Loucy (cell line): ENCODE results near the gene PAM.

Source experiments
- H2AFZ ChIP-seq: fragments of 200-600 bp; sonication (generic); 2 replicates; pipeline ENCODE4 v1.6.0; 2016; ENCODE audit warnings: antibody characterized with exemption, mild to moderate bottlenecking, low read length, moderate library complexity
- H3F3A ChIP-seq: fragments of 200-600 bp; 2 replicates; pipeline ENCODE4 v1.6.0; 2016; ENCODE audit warnings: antibody characterized with exemption, low read depth, mild to moderate bottlenecking
- H3K27me3 ChIP-seq: fragments of 200-600 bp; sonication (generic); 2 replicates; pipeline ENCODE4 v1.6.1; 2014; ENCODE audit warnings: low read length, mild to moderate bottlenecking; ENCODE audit not compliant: insufficient read depth, poor library complexity, severe bottlenecking
- H3K36me3 ChIP-seq: fragments of 200-600 bp; sonication (generic); 2 replicates; pipeline ENCODE4 v1.6.1; 2016; ENCODE audit warnings: low read length; ENCODE audit not compliant: insufficient read depth
- H3K4me1 ChIP-seq: fragments of 200-600 bp; sonication (generic); 2 replicates; pipeline ENCODE4 v1.5.1; 2014; ENCODE audit warnings: low read length, mild to moderate bottlenecking; ENCODE audit not compliant: insufficient read depth, poor library complexity, severe bottlenecking
- H3K4me2 ChIP-seq: fragments of 200-600 bp; sonication (generic); 2 replicates; pipeline ENCODE4 v1.6.0; 2014; ENCODE audit warnings: antibody characterized with exemption, low read length, low read depth, mild to moderate bottlenecking; ENCODE audit not compliant: poor library complexity, severe bottlenecking
- H3K4me3 ChIP-seq: fragments of 200-600 bp; sonication (generic); 2 replicates; pipeline ENCODE4 v1.5.1; 2014; ENCODE audit warnings: low read length, mild to moderate bottlenecking, mixed read lengths; ENCODE audit not compliant: poor library complexity, severe bottlenecking
- H3K79me2 ChIP-seq: fragments of 200-600 bp; sonication (generic); 2 replicates; pipeline ENCODE4 v1.6.1; 2014; ENCODE audit warnings: low read length; ENCODE audit not compliant: insufficient read depth
- H3K9ac ChIP-seq: fragments of 200-600 bp; sonication (generic); 2 replicates; pipeline ENCODE4 v1.6.0; 2014; ENCODE audit warnings: mild to moderate bottlenecking, low read depth, low read length, moderate library complexity; ENCODE audit not compliant: poor library complexity, severe bottlenecking
- H3K9me2 ChIP-seq: fragments of 200-600 bp; sonication (generic); replicated peaks from 2 replicates; pipeline ENCODE4 v1.6.1; 2016; ENCODE audit warnings: low read depth, low read length, mixed read lengths
- H3K9me3 ChIP-seq: fragments of 200-600 bp; sonication (generic); 2 replicates; pipeline ENCODE4 v1.6.1; 2014; ENCODE audit warnings: mild to moderate bottlenecking, antibody characterized with exemption, low read length, low read depth; ENCODE audit not compliant: insufficient read depth
- H4K20me1 ChIP-seq: fragments of 200-600 bp; sonication (generic); 2 replicates; pipeline ENCODE4 v1.6.0; 2014; ENCODE audit warnings: antibody characterized with exemption, low read length, mild to moderate bottlenecking; ENCODE audit not compliant: insufficient read depth, poor library complexity, severe bottlenecking
- EZH2phosphoT487 ChIP-seq: fragments of 200-600 bp; IDR thresholded peaks from 2 replicates; pipeline ENCODE4 v1.6.1; 2018; ENCODE audit warnings: antibody characterized with exemption, mild to moderate bottlenecking, moderate library complexity, borderline replicate concordance
- TF ChIP-seq, protein P1 (sequence below): fragments of 200-600 bp; sonication (generic); conservative IDR thresholded peaks from 2 replicates; pipeline ENCODE4 v1.5.1; 2014; ENCODE audit warnings: mild to moderate bottlenecking, antibody characterized with exemption, low read length

PAM gene

DNA sequence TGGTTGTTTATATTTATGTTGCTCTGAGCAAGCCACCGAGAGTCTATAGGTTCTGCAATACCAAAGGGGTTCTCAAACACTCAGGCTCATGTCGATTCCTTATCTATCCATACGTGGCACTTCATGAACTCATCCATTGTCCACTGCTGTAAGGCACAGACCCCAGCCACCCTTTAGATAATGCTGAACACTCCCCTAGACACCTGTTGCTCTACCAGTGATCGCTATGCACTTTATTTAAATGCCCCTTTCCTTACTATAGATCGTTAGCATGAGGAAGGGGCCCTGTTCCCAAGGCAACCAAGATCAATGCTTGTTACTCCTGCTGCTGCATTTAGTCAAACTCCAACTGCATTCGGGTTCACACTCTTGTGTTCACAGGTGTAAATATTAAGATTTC lies 171.9 kb downstream of the PAM start:
- no peaks in the 10 kb centered on the region for H3F3A ChIP-seq
- no peaks in the 10 kb centered on the region; the same call in 1 of the 2 replicates for H3K36me3 ChIP-seq
- no peaks in the 10 kb centered on the region for H3K27me3 ChIP-seq
- H3K9me2 ChIP-seq, result no peaks in the 10 kb centered on the region
- H2AFZ ChIP-seq, result no peak overlapping the region
- H4K20me1 ChIP-seq, result no peaks in the 10 kb centered on the region
- TF ChIP-seq EZH2phosphoT487, result no peak
- TF ChIP-seq, protein P1, sequence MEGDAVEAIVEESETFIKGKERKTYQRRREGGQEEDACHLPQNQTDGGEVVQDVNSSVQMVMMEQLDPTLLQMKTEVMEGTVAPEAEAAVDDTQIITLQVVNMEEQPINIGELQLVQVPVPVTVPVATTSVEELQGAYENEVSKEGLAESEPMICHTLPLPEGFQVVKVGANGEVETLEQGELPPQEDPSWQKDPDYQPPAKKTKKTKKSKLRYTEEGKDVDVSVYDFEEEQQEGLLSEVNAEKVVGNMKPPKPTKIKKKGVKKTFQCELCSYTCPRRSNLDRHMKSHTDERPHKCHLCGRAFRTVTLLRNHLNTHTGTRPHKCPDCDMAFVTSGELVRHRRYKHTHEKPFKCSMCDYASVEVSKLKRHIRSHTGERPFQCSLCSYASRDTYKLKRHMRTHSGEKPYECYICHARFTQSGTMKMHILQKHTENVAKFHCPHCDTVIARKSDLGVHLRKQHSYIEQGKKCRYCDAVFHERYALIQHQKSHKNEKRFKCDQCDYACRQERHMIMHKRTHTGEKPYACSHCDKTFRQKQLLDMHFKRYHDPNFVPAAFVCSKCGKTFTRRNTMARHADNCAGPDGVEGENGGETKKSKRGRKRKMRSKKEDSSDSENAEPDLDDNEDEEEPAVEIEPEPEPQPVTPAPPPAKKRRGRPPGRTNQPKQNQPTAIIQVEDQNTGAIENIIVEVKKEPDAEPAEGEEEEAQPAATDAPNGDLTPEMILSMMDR, result no peak
- H3K4me3 ChIP-seq, result no peak overlapping the region
- no peaks in the 10 kb centered on the region for H3K79me2 ChIP-seq
- H3K9me3 ChIP-seq, result no peaks in the 10 kb centered on the region
- no peak overlapping the region for H3K4me2 ChIP-seq
- no peaks in the 10 kb centered on the region for H3K4me1 ChIP-seq
- H3K9ac ChIP-seq, result no peak overlapping the region

DNA sequence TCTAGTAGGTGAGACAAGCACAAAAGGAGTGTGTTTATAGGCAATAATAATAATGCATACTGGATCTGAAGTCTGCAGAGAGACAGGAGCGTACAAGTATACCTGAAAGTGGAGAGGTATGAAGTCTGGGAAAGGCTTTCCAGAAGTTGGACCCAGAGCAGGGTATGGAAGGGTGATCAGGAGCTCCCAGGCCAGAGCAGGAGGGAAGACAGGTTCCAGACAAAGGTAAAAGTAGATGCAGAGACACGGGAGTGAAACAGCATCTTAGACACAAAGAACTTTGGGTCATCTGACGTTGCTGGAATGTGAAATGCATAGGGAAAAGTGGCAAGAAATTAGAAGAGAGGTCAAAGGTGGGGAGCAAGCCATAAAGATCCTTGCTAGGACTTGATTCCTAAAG lies 175.1 kb downstream of the PAM start:
- H3K27me3 ChIP-seq, result no peaks in the 10 kb centered on the region
- H3F3A ChIP-seq, result no peaks in the 10 kb centered on the region
- no peaks in the 10 kb centered on the region; the same call in 1 of the 2 replicates for H3K36me3 ChIP-seq
- H3K79me2 ChIP-seq, result no peaks in the 10 kb centered on the region
- no peak overlapping the region for H3K4me2 ChIP-seq
- no peaks in the 10 kb centered on the region for H4K20me1 ChIP-seq
- H3K9ac ChIP-seq, result no peak overlapping the region
- no peak overlapping the region for H2AFZ ChIP-seq
- H3K4me1 ChIP-seq, result no peaks in the 10 kb centered on the region
- H3K9me3 ChIP-seq, result no peaks in the 10 kb centered on the region
- H3K4me3 ChIP-seq, result no peak overlapping the region
- no peaks in the 10 kb centered on the region for H3K9me2 ChIP-seq
- no peak for TF ChIP-seq EZH2phosphoT487
- TF ChIP-seq, protein P1, result no peak

DNA sequence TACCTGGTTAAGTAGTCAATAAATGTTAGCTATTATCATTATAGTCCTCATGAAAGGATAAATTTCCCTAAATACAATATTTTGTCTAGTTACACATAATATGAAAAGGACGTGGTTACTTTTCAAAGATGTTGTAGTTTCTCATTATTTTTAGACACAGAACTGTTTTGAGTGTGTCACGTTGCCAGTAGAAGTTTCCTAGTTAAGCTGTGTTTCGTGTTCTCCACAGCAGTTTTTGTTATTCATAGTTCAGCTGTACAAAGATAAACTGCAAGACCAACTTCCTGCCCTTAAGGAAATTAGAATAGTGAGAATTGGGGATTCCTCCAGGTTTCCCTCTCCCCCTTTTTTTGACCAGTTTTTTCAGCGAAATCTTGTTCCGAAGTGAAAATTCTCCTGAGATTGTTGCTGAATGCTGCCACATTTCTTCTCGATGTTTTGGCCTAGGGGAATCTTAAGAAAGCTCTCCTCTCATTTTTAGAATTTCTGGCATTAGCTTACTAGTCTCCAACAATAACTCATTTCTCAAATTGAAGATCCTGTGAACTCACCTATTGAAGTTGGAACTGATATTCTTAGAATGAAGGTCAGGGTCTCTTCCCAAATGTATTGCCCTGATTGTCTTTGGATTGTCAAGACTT lies 176.1 kb downstream of the PAM start:
- no peak for TF ChIP-seq EZH2phosphoT487
- TF ChIP-seq, protein P1, result no peak
- no peaks in the 10 kb centered on the region for H3K27me3 ChIP-seq

More for the DNA sequence above, 176.1 kb downstream of the PAM start:
- no peaks in the 10 kb centered on the region for H4K20me1 ChIP-seq
- no peak overlapping the region for H3K9ac ChIP-seq
- H3K36me3 ChIP-seq, result no peaks in the 10 kb centered on the region; the same call in 1 of the 2 replicates
- H3K79me2 ChIP-seq, result no peaks in the 10 kb centered on the region
- no peaks in the 10 kb centered on the region for H3K4me1 ChIP-seq
- H3F3A ChIP-seq, result no peaks in the 10 kb centered on the region
- no peak overlapping the region for H3K4me3 ChIP-seq
- H3K4me2 ChIP-seq, result no peak overlapping the region
- H2AFZ ChIP-seq, result no peak overlapping the region
- no peaks in the 10 kb centered on the region for H3K9me3 ChIP-seq
- no peaks in the 10 kb centered on the region for H3K9me2 ChIP-seq
